SK-N-SH (cell line): ENCODE data around the gene TXN2. TPM values are rescaled to one million over a fixed set of nuclear protein-coding genes. Genes with fewer than 3 reads are reported as not detected.
A peak's percentile ranks its signal among the peaks of the same experiment; 100 is the strongest.

Experiments used
- CHD2 ChIP-seq: fragments of 150-350 bp; IDR thresholded peaks from 2 replicates; pipeline ENCODE4 v1.6.1; 2018; ENCODE audit warnings: low read length; ENCODE audit not compliant: partially characterized antibody
- CTCF ChIP-seq: fragments of 200-600 bp; sonication (generic); IDR thresholded peaks from 2 replicates; pipeline ENCODE4 v1.6.1; 2017; ENCODE audit warnings: antibody characterized with exemption, mild to moderate bottlenecking, moderate library complexity
- EP300 ChIP-seq, 2 experiments: IDR thresholded peaks; 2 replicates each; pipeline versions ENCODE4 v1.4.0 to v1.6.1; 2012; ENCODE audit warnings: borderline replicate concordance in 1 of 2, low read depth in 1 of 2, low read length in 1 of 2
- EZH2phosphoT487 ChIP-seq: fragments of 200-600 bp; sonication (generic); IDR thresholded peaks from 2 replicates; pipeline ENCODE4 v1.6.1; 2017; ENCODE audit warnings: low read depth, mixed run types, mild to moderate bottlenecking, antibody characterized with exemption, moderate library complexity, borderline replicate concordance
- GABPA ChIP-seq: IDR thresholded peaks from 2 replicates; pipeline ENCODE4 v1.4.0; 2012; ENCODE audit warnings: low read depth, mild to moderate bottlenecking
- JUND ChIP-seq: IDR thresholded peaks from 2 replicates; pipeline ENCODE4 v1.4.0; 2012
- MAX ChIP-seq: IDR thresholded peaks from 2 replicates; pipeline ENCODE4 v1.4.0; 2012; ENCODE audit warnings: low read depth
- NFIC ChIP-seq: IDR thresholded peaks from 2 replicates; pipeline ENCODE4 v1.4.0; 2012; ENCODE audit warnings: borderline replicate concordance
- NRF1 ChIP-seq: IDR thresholded peaks from 2 replicates; pipeline ENCODE4 v1.6.1; 2012; ENCODE audit warnings: low read depth, mild to moderate bottlenecking, low read length
- RFX5 ChIP-seq: IDR thresholded peaks from 2 replicates; pipeline ENCODE4 v1.6.1; 2012; ENCODE audit warnings: mild to moderate bottlenecking, improper control_type of control experiment, low read length
- RXRA ChIP-seq: IDR thresholded peaks from 2 replicates; pipeline ENCODE4 v1.4.0; 2012; ENCODE audit warnings: low read depth, mild to moderate bottlenecking, borderline replicate concordance
- SIN3A ChIP-seq: IDR thresholded peaks from 2 replicates; pipeline ENCODE4 v1.6.1; 2012; ENCODE audit warnings: low read depth, mild to moderate bottlenecking, low read length, moderate library complexity, borderline replicate concordance
- SMC3 ChIP-seq: IDR thresholded peaks from 2 replicates; pipeline ENCODE4 v1.6.1; 2012; ENCODE audit warnings: low read depth, low read length, improper control_type of control experiment
- TAF1 ChIP-seq: IDR thresholded peaks from 2 replicates; pipeline ENCODE4 v1.6.1; 2012; ENCODE audit warnings: low read depth, mild to moderate bottlenecking, low read length, moderate library complexity, borderline replicate concordance
- TEAD4 ChIP-seq: IDR thresholded peaks from 2 replicates; pipeline ENCODE4 v1.4.0; 2012; ENCODE audit warnings: mild to moderate bottlenecking, borderline replicate concordance; ENCODE audit not compliant: insufficient read depth
- polyA plus RNA-seq, 3 experiments: library from polyadenylated mRNA; depleted of rRNA; stranded (reverse); fragments of >200 nt; gene quantifications; 2 replicates each; pipeline ENCODE4 v1.2.3, GENCODE V29; 2012
- TF ChIP-seq, protein P1 (sequence below): IDR thresholded peaks from 2 replicates; pipeline ENCODE4 v1.6.1; 2012; ENCODE audit warnings: mild to moderate bottlenecking, low read depth, low read length, moderate library complexity
- TF ChIP-seq, protein P2 (sequence below): IDR thresholded peaks from 2 replicates; pipeline ENCODE4 v1.4.0; 2012; ENCODE audit warnings: low read depth, borderline replicate concordance
- TF ChIP-seq, protein P3 (sequence below): IDR thresholded peaks from 2 replicates; pipeline ENCODE4; 2012

The TXN2 gene
- polyA plus RNA-seq, 1 of the 3 experiments (the other 2 are of a cell fraction) = 251 TPM

- TF ChIP-seq, protein P1, sequence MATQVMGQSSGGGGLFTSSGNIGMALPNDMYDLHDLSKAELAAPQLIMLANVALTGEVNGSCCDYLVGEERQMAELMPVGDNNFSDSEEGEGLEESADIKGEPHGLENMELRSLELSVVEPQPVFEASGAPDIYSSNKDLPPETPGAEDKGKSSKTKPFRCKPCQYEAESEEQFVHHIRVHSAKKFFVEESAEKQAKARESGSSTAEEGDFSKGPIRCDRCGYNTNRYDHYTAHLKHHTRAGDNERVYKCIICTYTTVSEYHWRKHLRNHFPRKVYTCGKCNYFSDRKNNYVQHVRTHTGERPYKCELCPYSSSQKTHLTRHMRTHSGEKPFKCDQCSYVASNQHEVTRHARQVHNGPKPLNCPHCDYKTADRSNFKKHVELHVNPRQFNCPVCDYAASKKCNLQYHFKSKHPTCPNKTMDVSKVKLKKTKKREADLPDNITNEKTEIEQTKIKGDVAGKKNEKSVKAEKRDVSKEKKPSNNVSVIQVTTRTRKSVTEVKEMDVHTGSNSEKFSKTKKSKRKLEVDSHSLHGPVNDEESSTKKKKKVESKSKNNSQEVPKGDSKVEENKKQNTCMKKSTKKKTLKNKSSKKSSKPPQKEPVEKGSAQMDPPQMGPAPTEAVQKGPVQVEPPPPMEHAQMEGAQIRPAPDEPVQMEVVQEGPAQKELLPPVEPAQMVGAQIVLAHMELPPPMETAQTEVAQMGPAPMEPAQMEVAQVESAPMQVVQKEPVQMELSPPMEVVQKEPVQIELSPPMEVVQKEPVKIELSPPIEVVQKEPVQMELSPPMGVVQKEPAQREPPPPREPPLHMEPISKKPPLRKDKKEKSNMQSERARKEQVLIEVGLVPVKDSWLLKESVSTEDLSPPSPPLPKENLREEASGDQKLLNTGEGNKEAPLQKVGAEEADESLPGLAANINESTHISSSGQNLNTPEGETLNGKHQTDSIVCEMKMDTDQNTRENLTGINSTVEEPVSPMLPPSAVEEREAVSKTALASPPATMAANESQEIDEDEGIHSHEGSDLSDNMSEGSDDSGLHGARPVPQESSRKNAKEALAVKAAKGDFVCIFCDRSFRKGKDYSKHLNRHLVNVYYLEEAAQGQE = no peak
- TF ChIP-seq GABPA (no peak), MAX (peak; percentile 94; the same call in 1 of the 2 replicates), SMC3 (no peak), CTCF (no peak), RXRA (no peak), NRF1 (0 out of 2 replicates have a peak, but pooled peaks have one; percentile 37), EP300 (IDR thresholded peaks at IDR 0.05; ENCODE audit: borderline replicate concordance in 1 of 2, low read depth in 1 of 2, low read length in 1 of 2) (no peak), TEAD4 (no peak), EZH2phosphoT487 (no peak), SIN3A (no peak), JUND (no peak), RFX5 (no peak), CHD2 (peak; percentile 66), NFIC (peak; percentile 85), TAF1 (peak; percentile 81; the same call in 1 of the 2 replicates)
- TF ChIP-seq, protein P2, sequence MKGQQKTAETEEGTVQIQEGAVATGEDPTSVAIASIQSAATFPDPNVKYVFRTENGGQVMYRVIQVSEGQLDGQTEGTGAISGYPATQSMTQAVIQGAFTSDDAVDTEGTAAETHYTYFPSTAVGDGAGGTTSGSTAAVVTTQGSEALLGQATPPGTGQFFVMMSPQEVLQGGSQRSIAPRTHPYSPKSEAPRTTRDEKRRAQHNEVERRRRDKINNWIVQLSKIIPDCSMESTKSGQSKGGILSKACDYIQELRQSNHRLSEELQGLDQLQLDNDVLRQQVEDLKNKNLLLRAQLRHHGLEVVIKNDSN = peak; percentile 92
- TF ChIP-seq, protein P3, sequence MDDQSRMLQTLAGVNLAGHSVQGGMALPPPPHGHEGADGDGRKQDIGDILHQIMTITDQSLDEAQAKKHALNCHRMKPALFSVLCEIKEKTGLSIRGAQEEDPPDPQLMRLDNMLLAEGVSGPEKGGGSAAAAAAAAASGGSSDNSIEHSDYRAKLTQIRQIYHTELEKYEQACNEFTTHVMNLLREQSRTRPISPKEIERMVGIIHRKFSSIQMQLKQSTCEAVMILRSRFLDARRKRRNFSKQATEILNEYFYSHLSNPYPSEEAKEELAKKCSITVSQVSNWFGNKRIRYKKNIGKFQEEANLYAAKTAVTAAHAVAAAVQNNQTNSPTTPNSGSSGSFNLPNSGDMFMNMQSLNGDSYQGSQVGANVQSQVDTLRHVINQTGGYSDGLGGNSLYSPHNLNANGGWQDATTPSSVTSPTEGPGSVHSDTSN = no peak
Measured at GRCh38 chr22:36506637-36507517, 25.4 kb upstream of the TXN2 start, which contains the start of gene FOXRED2 (continued).
